HUDEP-2 (cell line): Measurements from ENCODE around the gene HEPHL1.

Experiments
- DNase-seq, 76 experiments: peaks; one replicate each; lab custom pipeline; 2025; ENCODE audit not compliant: unreplicated experiment in 76 of 76; lab: John Stamatoyannopoulos, UW

Gene HEPHL1

DNA sequence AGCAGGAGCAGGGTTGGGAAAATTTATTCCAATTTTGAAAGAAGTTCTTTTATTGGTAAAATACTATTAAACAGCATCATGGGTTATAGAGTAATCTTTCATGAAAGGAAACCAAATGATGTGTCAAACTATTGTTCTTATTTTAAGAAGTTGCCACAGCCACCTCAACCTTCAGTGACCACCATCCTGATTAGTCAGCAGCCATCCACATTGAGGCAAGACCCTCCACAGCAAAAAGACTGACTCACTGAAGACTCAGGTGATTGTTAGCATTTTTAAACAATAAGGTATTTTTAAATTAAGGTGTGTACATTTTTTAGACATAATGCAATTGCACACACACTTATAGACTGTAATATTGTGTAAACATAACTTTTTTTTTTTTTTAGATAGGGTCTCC, 3.7 kb upstream of the HEPHL1 start:
- DNase-seq, result no peak

DNA sequence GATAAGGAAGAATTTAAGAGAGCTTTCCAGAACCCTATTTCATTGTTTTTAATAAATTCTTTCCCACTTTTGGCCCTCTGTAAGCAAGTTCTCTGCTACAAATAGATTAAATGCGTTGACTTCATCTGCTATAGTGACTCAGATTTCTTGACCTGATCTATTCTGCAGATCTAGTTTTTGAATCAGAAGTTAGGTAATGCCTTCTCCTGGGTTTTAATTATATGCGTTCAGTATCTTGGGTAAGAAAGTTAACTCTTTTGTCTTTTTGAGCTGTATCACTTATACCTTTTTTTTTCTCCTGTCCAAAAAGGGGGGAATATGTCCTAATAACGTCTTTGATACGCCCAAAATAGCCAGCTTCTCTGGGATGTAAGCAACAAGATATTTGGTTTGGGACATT, 2.4 kb upstream of the HEPHL1 start:
- DNase-seq, result no peak

DNA sequence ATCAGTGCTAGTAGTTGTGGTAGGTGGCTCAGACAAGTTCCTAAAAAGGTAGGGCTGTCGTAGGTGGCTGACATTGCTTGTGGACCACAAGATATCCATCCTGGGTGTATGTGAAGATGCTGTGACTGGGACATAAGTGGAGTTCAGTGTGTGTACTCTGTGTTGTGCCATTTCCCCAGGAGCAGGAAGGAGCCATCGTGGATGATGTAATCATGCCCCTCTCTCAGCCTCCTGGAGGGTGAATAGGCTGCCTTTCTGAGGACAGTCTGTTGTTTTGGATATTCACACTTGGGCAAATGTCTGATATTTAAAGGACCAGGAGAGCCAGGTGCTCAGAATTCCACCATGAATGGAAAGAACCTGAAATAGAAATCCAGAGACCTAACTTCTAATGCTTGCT, 2.7 kb downstream of the HEPHL1 start:
- DNase-seq, result no peak

DNA sequence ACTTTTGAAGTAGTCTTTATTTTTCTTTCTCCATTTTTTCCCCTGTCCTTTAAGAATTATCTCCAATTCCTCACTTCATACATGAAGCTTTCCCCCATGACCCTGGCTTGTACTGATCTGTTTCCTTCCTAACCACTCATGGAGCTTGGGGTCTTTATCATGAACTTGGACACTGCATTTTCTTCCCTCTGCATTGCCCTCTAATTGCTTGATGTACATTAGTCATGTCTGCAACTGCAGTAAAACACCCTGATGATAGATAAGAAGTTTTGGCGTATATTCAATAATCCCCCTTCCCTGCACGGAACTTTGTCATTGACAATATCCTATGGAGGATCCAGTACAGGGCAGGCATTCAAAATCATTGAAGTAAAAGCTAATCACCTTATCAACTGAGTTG, 3.4 kb downstream of the HEPHL1 start:
- no peak for DNase-seq

DNA sequence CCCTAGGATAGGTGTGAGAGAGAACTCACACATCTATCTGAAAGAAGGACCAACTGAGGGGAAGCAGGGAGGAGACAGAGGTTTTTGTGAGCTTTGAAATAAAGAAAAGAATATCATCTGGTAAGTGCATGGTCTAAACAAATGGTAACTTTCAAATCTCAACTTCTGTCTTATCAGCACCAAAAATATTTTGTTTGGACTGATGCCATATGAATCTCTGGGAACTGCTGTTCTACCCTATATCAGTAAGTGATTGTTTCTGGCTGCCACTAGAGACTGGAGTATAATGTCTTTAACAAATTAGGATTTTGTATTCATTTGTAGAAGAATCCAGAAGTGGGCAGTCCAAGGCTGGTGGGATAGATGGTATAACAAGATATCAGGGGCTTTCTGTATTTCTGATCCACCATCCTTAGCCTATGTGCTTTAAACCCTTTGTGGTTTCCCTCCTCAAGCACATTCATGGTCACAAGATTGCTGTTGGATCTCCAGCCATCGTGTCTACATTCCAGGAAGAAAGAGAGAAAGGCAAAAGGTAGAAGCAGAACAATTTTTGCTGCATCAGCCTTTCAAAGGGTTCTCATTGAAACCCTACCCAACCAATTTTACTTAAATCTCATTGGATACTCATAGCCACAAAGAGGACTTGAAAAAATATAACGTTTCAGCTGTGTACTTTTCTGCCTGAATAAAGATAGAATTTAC, 4.7 kb downstream of the HEPHL1 start:
- no peak for DNase-seq

DNA sequence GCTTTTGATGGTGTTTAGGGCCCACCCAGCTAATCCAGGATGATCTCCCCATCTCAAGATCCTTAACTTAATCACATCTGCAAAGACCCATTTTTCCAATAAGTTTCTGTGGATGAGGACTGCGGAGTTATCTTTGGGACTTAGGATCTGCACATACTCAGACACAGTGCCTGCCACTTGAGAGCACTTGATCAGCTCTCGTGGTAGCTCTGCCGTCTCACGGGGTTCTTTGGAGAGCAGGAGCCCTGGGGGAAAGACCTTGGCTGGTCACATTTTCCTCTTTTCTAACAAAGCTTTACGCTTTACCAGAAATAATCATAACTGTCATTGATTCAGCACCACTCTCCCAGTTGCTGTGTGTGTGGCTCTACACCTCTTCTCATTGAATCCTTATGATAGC, 6.1 kb downstream of the HEPHL1 start:
- DNase-seq, result no peak

DNA sequence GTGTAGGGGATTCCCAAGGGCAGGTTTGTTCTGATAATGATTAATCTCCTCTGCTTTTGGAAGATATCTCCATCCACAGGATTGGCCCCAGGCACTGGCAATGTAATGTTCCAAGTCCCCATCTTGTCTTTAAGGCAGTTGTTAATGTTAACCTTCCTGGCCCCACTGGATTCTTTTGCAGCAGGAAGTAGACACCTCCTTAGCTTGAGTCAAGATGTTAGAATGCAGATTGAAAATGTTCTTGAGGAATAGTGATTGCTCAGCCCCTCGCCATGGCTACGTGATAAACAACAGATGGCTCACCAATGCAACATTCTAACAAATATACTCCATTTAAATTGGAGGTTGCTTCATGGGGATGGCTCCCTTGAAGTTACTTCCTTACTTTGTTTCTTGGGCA, 7.3 kb downstream of the HEPHL1 start:
- DNase-seq, result no peak

DNA sequence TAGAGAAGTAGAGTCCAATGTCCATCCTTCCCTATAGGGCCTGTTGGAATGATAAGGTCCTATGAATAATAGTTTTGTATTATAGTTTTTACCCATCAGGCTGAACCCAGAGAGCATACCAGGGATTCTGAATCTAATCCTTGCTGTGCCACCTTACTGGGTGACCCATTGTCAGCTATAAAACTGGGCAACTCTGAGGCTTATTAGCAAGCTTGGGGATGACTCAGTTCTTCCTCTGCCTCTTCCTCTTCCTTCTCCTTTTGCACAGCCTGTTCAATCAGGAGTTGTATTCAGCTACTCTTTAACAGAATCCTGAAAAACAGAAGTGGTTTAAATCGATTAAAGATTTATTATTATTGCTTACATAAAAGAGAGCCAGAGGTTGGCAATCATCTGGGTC, 8.9 kb downstream of the HEPHL1 start:
- DNase-seq, result no peak

DNA sequence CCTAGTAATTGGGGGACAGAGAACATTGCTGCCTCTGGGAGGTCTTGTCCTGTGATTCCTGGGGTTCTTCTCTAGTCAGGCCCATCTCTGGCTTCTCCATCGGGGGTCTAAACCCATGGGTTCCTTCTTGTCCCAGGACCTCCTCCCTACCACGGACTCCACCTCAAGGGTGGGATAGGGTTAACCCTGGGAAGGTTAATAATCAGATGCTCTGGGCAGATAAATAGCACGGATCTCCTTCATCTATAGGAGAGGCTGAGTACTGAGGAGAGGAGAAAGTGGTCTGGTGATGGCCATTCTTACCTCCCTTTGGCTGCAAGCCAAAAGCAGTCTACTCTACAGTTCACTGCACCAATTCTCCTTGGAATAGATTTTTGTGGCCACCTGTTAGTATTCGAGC, 10.5 kb downstream of the HEPHL1 start:
- no peak for DNase-seq

DNA sequence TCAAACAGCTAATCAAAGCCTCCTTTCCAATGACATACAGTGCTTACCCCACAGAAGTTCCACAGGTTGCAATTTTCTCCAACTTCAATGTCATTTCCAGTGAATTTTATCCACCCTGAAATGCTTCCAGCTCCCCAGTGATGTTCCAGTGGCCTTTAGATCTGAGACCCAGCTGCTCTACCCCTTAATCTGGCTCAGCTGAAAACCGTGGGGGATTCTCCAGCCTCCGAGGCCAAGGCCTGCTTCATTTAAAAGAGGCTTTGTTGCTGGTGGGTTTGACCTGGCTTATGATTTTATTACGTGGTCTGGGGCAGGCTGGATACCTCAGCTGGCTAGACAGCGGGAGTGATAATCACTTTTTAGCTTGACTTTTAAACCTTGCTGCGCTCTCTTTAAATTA, 10.9 kb downstream of the HEPHL1 start:
- DNase-seq, result no peak

DNA sequence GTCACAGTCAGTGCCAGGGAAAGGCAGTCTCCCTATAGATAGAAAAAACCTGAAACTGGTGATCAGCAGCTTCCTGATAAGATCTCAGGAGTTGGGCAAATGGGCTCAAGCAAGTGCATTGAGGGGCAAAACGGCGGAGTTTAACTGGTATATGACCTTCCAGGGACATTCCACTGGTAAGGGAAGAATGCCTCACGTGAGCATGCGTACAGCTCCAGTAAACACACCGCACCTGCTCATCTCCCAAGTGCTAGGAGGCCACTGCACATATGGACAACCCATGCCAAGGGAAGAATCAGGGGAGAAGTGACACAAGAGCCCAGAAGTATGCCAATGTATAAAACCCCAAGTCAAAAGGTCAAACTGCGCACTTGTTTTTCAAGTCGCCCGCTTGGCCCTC, 11.6 kb downstream of the HEPHL1 start:
- DNase-seq, result no peak

DNA sequence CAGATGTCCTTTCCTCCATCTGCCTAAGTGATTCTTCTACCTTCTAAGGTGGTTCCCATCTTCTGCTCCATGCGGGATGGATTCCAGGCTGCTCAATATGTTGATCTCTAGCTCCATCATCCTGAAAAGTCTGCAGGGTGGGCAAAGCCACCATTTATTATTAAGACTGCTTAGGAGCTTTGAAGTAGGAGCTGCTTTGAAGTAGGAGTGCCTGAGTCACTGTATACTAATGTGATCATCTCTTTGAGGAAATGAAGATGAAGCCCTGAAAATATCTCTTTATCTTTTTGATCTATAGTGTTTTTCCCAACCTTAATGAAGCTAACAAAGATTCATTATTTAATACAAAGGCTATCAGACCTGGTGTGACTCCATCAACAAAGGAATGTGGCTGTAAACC, 13.1 kb downstream of the HEPHL1 start:
- no peak for DNase-seq

DNA sequence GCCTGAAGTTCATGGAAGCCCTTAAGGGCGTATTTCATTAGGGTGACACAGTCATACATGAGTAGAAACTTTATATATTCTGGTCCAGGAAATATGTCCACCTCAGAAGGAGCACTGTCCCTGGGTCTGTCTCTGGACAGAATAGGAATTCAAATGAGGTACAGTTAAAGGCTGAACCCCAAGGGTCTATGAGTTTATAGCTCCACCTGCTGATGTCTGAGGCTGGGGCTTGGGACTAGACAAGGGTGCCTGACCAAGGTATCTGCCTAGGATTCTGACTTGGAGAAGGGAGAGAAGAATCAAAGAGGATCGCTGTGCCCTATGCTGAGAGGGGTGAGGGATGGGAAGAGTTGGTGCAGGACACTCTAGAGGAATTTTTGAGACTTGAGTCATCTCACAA, 14.9 kb downstream of the HEPHL1 start:
- DNase-seq, result peak in 2 of 76 experiments; percentile 12

DNA sequence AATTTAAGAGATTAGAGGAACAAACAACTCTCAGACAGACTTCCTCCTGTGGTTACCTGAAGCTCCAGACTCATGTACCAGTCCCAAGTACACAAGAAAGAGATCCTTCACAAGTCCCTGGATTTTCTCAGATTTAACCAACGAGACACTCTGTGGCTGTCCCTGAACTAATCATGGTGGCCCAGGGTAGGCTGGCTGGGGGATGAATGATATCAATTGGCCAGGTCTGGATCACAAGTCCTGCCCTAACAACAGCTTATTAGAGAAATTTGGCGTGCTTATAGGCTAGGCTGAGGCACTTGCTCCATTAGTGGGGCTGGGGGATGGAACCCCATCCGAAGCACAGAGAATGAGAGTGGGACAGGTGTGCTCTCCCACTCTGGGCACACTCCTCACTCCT, 22.1 kb downstream of the HEPHL1 start:
- DNase-seq, result no peak

DNA sequence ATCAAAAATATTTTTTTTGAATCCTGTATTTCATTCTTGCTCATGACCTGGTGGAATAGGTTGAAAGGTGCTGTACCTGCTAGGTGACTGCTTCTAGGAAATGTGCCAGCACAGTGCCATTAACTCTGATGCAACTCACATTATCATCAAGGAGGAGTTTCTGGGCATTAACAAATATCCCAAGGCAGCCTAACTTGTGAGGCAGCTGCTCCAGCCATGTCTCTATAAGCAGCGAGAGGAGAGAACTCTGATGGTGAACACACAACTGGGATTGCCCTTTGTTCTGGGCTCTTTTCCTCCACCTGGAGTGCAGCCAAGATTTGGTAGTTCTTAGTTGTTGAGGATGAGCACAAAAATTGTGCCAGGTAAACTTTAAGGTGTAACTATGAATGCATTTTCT, 25.6 kb downstream of the HEPHL1 start:
- DNase-seq, result peak in 4 of 76 experiments; percentile 0 to 12 (median 5)

DNA sequence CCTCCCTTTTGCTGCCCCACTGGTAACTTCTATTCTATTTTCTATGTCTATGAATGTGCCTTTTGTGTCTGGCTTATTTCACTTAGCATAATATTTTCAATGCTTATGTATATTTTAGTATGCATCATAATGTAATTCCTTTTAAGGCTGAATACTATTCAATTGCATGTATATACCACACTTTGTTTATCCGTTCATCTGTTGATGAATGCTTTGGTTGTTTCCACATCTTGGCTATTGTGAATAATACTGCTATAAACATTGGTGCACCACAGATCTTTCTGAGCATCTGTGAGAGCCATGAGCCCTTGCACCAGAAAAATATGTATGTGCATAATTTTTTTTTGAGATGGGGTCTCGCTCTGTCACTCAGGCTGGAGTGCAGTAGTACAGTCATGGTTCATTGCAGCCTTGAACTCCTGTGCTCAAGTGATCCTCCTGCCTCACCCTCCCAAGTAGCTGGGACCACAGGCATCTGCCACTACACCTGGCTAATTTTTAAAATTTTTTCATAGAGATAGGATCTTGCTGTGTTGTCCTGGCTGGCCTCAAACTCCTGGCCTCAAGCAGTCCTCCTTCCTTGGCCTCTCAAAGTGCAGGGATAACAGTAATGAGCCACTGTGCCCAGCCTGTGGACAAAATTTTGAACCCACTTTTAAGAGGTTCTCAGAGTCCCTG, 27.0 kb downstream of the HEPHL1 start:
- DNase-seq, result no peak

DNA sequence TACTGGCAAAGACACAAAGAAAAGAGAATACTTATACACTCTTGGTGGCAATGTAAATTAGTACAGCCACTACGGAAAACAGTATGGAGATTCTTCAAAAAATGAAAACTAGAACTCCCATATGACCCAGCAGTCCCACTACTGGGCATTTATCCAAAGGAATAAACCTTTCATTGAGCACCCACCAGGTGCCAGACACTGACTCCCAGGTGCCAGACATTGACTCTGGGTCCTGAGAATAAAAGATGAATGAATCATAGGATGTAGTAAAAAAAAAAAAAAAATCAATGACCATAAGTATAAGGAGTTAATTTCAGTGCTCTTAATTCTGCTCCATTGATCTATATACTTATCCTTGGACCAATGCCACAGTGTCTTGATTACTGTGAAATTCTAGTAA, 28.2 kb downstream of the HEPHL1 start:
- no peak for DNase-seq

DNA sequence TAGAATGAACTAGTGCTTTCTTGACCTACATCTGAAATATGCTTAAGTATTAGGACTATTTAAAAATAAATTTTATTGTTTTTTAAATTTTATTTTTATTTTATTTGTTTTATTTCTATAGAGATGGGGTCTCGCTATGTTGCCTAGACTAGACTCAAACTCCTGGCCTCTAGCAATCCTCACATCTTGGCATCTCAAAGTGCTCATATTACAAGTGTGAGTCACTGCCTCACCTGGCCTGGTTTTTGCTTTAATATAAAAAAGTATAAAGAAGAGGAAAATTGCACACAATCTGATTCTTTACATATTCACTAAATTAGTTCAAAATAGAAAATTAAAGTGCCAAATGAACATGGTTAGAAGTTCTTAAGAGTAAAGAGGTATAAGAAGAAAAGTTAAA, 37.5 kb downstream of the HEPHL1 start:
- no peak for DNase-seq

DNA sequence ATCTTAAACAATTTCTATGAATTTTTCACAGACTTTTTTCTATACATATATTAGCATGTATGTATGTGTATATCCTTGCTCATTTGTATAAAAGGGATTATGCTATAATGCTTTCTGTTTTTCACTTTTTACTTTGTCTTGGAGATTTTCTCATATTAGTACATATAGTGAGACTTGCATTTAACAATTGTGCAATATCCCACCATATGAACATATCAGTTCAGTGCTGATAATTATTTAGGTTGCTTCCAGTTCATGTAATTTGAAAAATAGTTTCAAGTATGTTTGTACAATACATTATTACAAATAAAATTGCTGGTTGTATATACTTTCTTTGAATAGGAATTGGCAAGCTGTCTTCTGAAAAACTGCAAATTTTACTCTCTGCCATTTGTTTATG, 37.9 kb downstream of the HEPHL1 start:
- DNase-seq, result no peak

DNA sequence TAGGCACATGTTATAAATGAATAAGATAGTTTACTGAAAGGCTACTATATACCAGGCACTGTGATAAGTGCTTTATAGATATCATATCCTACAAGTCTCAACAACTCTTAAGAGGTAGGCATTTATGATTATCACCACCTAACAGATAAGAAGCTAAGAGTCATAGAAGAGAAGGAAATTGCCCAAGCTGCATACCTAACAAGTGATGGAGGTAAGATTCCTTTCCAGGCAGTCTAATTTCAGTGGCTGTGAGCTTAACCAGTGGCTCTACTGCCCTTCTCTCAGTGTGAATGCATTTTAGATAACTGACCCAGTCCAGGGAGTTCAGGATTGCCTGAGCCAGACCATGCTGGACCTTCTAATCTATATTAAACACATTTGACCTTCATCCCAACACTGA, 39.2 kb downstream of the HEPHL1 start:
- no peak for DNase-seq

DNA sequence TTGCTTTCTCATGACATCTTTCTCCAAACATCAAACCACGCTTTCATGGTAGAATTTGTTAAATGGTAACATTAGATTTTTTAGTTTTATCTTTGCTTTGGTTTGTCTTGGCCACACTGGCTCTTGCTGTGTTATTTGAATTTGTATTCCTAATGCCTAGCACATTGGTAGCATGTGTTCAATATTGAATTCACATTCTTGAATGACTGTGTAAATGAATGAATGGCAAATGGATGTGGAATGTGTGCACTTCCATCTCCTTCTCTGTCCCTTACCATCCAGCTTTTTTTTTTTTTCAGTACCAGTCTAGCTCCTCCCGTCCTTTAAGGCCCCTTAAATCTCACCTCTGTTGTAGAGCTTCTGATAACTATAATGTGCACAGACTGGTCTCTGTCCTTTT, 41.2 kb downstream of the HEPHL1 start:
- DNase-seq, result no peak

DNA sequence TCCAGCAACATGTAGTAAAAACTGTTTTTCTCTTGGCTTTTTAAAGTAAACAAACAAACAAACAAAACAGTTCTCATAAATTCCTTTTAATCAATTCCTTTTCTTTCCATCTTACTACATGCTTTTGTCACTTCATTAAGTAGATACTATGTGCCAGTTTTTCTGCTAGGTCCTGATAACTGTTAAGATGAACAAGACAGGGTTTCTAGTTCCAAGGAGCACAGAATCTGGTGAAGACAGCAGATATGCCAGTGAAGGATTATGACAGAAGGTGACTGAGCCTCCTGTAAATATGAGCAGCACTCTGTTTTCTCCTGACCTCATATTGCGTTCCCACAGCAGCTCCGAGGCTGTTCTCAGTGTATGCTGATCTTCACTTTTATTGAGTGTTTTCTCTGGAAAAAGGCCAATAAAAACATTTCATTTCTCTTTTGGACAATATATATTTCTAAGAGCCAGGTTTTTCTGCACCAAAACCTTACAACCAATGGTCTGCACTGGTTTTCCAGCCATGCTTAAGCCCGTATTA, 45.8 kb downstream of the HEPHL1 start:
- peak in 7 of 76 experiments; percentile 1 to 47 (median 18) for DNase-seq
